Neural progenitor cell (in vitro differentiated cells): ENCODE results near the gene CNN2.

Experiments
- EZH2 ChIP-seq: fragments of 200-600 bp; sonication (generic); IDR thresholded peaks from 2 replicates; pipeline ENCODE4 v1.6.1; 2017; ENCODE audit warnings: antibody characterized with exemption, mild to moderate bottlenecking, moderate library complexity
- EZH2phosphoT487 ChIP-seq: fragments of 200-600 bp; sonication (generic); IDR thresholded peaks from 2 replicates; pipeline ENCODE4 v1.6.1; 2017; ENCODE audit warnings: antibody characterized with exemption
- TF ChIP-seq, protein P1 (sequence below): fragments of 200-600 bp; sonication (generic); IDR thresholded peaks from 2 replicates; pipeline ENCODE4 v1.5.1; 2017; ENCODE audit warnings: antibody characterized with exemption, mild to moderate bottlenecking

DNA sequence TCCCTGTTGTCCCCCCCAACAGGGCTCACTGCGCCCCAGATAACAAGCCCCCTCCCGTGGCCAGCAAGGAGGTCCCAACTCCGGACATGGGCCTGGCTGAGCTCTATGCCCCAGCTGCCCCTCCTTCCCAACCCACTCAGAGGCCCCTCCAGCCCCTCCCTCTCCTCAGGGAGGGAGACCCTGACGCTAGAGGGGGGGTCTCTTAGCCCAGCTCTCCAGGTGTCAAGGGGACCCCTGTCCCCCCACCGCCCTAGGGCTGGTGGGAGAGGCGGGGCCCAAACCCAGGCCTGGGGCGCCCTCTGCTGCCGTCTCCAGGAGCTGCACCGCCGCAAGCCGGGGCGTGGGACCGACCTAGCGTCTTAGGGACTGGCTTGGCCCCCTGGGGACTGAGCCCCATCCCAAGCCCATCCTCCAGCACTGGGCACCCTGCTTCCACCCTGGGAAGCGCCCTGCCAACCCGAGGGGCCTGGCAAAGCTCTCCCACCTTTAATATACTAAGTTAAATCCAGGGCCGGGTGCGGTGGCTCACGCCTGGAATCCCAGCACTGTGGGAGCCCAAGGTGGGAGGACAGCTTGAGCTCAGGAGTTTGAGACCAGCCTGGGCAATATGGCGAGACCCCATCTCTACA is 24.8 kb upstream of the CNN2 start:
- TF ChIP-seq, protein P1, sequence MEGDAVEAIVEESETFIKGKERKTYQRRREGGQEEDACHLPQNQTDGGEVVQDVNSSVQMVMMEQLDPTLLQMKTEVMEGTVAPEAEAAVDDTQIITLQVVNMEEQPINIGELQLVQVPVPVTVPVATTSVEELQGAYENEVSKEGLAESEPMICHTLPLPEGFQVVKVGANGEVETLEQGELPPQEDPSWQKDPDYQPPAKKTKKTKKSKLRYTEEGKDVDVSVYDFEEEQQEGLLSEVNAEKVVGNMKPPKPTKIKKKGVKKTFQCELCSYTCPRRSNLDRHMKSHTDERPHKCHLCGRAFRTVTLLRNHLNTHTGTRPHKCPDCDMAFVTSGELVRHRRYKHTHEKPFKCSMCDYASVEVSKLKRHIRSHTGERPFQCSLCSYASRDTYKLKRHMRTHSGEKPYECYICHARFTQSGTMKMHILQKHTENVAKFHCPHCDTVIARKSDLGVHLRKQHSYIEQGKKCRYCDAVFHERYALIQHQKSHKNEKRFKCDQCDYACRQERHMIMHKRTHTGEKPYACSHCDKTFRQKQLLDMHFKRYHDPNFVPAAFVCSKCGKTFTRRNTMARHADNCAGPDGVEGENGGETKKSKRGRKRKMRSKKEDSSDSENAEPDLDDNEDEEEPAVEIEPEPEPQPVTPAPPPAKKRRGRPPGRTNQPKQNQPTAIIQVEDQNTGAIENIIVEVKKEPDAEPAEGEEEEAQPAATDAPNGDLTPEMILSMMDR: peak; percentile 81
- TF ChIP-seq EZH2phosphoT487: no peak
- TF ChIP-seq EZH2: no peak
